HepG2 (cell line): ENCODE data around the gene UNC93A. TPM values are rescaled to one million over a fixed set of nuclear protein-coding genes. Genes with fewer than 3 reads are reported as not detected.

ENCODE experiments used
- BORCS8-MEF2B ChIP-seq: sonication (generic); formaldehyde crosslinking; IDR thresholded peaks from 2 replicates; pipeline ENCODE4 v1.8.0; 2022; ENCODE audit warnings: mild to moderate bottlenecking, missing genetic modification reagents
- BRD4 ChIP-seq: sonication (generic); formaldehyde crosslinking; IDR thresholded peaks from 2 replicates; pipeline ENCODE4 v1.4.0; 2020; ENCODE audit warnings: missing genetic modification reagents
- CC2D1A ChIP-seq: sonication (generic); formaldehyde crosslinking; IDR thresholded peaks from 2 replicates; pipeline ENCODE4 v1.8.1; 2023; ENCODE audit warnings: mild to moderate bottlenecking, missing genetic modification reagents
- HNF4G ChIP-seq, 2 experiments: sonication (generic) in 1 of 2; formaldehyde crosslinking in 1 of 2; IDR thresholded peaks; 2 replicates each; pipeline versions ENCODE4 v1.4.0 to v1.6.1; 2011 to 2020; ENCODE audit warnings: borderline replicate concordance in 2 of 2, low read depth in 2 of 2, mild to moderate bottlenecking in 2 of 2, low read length in 1 of 2, missing genetic modification reagents in 1 of 2, moderate library complexity in 1 of 2
- HNRNPUL1 ChIP-seq: fragments of 200-400 bp; formaldehyde crosslinking; IDR thresholded peaks from 2 replicates; pipeline ENCODE4 v1.6.1; 2017; ENCODE audit warnings: low read depth, mild to moderate bottlenecking, low read length, moderate library complexity
- HOXA3 ChIP-seq: sonication (generic); formaldehyde crosslinking; IDR thresholded peaks from 2 replicates; pipeline ENCODE4 v1.5.0; 2020; ENCODE audit warnings: missing genetic modification reagents
- HOXD1 ChIP-seq: sonication (generic); formaldehyde crosslinking; IDR thresholded peaks from 2 replicates; pipeline ENCODE4 v1.5.0; 2020; ENCODE audit warnings: missing genetic modification reagents
- KMT2B ChIP-seq: IDR thresholded peaks from 2 replicates; pipeline ENCODE4 v1.6.1; 2016; ENCODE audit warnings: missing genetic modification reagents, missing compliant biosample characterization
- LCORL ChIP-seq, 2 experiments: fragments of 450-650 bp in 1 of 2; sonication (generic) in 1 of 2; formaldehyde crosslinking in 1 of 2; IDR thresholded peaks; 2 replicates each; pipeline versions ENCODE4 v1.5.0 to v1.6.1; 2017 to 2020; ENCODE audit warnings: antibody characterized with exemption in 1 of 2, missing genetic modification reagents in 1 of 2
- MYC ChIP-seq: sonication (generic); formaldehyde crosslinking; IDR thresholded peaks from 2 replicates; pipeline ENCODE4 v1.9.0; 2021; ENCODE audit warnings: missing genetic modification reagents, borderline replicate concordance
- NCOA2 ChIP-seq: sonication (generic); formaldehyde crosslinking; IDR thresholded peaks from 2 replicates; pipeline ENCODE4 v1.8.0; 2022; ENCODE audit warnings: inconsistent platforms
- NFATC3 ChIP-seq: sonication (generic); formaldehyde crosslinking; IDR thresholded peaks from 2 replicates; pipeline ENCODE4 v1.5.1; 2020; ENCODE audit warnings: mild to moderate bottlenecking, missing genetic modification reagents
- PBX2 ChIP-seq: IDR thresholded peaks from 2 replicates; pipeline ENCODE4 v1.6.1; 2016; ENCODE audit warnings: control low read depth
- RFXANK ChIP-seq: IDR thresholded peaks from 2 replicates; pipeline ENCODE4 v1.6.1; 2016
- RORA ChIP-seq: sonication (generic); formaldehyde crosslinking; IDR thresholded peaks from 2 replicates; pipeline ENCODE4 v1.5.0; 2020; ENCODE audit warnings: mild to moderate bottlenecking, missing genetic modification reagents, moderate library complexity
- RXRA ChIP-seq: sonication (generic); formaldehyde crosslinking; IDR thresholded peaks from 2 replicates; pipeline ENCODE4 v1.5.1; 2020; ENCODE audit warnings: missing genetic modification reagents
- SOX6 ChIP-seq, 2 experiments: fragments of 450-650 bp in 1 of 2; sonication (generic) in 1 of 2; formaldehyde crosslinking in 1 of 2; IDR thresholded peaks; 2 replicates each; pipeline versions ENCODE4 v1.4.0 to v1.6.1; 2017 to 2020; ENCODE audit warnings: antibody characterized with exemption in 1 of 2, mild to moderate bottlenecking in 1 of 2, missing genetic modification reagents in 1 of 2
- TOE1 ChIP-seq: sonication (generic); formaldehyde crosslinking; IDR thresholded peaks from 2 replicates; pipeline ENCODE4 v1.4.0; 2020; ENCODE audit warnings: mild to moderate bottlenecking, missing genetic modification reagents
- ZBTB37 ChIP-seq: sonication (generic); formaldehyde crosslinking; IDR thresholded peaks from 2 replicates; pipeline ENCODE4 v1.4.0; 2020; ENCODE audit warnings: mild to moderate bottlenecking, missing genetic modification reagents
- ZBTB39 ChIP-seq: sonication (generic); formaldehyde crosslinking; IDR thresholded peaks from 2 replicates; pipeline ENCODE4 v1.5.0; 2020; ENCODE audit warnings: missing genetic modification reagents
- ZFAT ChIP-seq: sonication (generic); formaldehyde crosslinking; conservative IDR thresholded peaks from 2 replicates; pipeline ENCODE4 v1.8.1; 2023; ENCODE audit warnings: missing genetic modification reagents, inconsistent platforms
- ZNF180 ChIP-seq: sonication (generic); formaldehyde crosslinking; IDR thresholded peaks from 2 replicates; pipeline ENCODE4 v1.4.0; 2020; ENCODE audit warnings: low read depth, missing genetic modification reagents, borderline replicate concordance
- ZNF580 ChIP-seq: IDR thresholded peaks from 2 replicates; pipeline ENCODE4 v1.6.1; 2016; ENCODE audit warnings: low read depth, borderline replicate concordance
- polyA plus RNA-seq, 8 experiments: library from polyadenylated mRNA; depleted of rRNA in 3 of 8; stranded (reverse) in 7 of 8; unstranded in 1 of 8; fragments of >200 nt; fragmentation: Illumina TruSeq in 4 of 8; extraction: Trizol in 4 of 8; gene quantifications; 2 replicates each; pipeline versions ENCODE4 v1.2.1 to v1.2.3, GENCODE V29; 2011 to 2016; ENCODE audit warnings: low read depth in 4 of 8, missing spikeins in 1 of 8, mixed read lengths in 1 of 8; ENCODE audit not compliant: insufficient read depth in 1 of 8
- total RNA-seq, 5 experiments: library from RNA; depleted of rRNA; stranded (reverse); fragments of >200 nt; fragmentation: Illumina TruSeq; extraction: Trizol; gene quantifications; 2 replicates each; pipeline ENCODE4 v1.2.3, GENCODE V29; 2016; ENCODE audit warnings: low read depth in 1 of 5

Gene UNC93A
- total and polyA plus RNA-seq, 2 of the 13 experiments (the other 11 are each of a cell fraction or from before 2014, with no cell fraction given) = 11.0 to 42.7 TPM

GRCh38 chr6:167341665-167342655 lies 50.8 kb downstream of the UNC93A start (continued):
- TF ChIP-seq PBX2 (CRISPR knock-in tag) (peak; percentile 74), ZBTB39 (CRISPR knock-in tag) (peak; percentile 5; the same call in 1 of the 2 replicates), LCORL (IDR thresholded peaks at IDR 0.05) (peak; percentile 75), LCORL (CRISPR knock-in tag; IDR thresholded peaks at IDR 0.05) (peak; percentile 93), BRD4 (CRISPR knock-in tag) (peak; percentile 87; the same call in 1 of the 2 replicates), HNRNPUL1 (no peak), NFATC3 (CRISPR knock-in tag) (no peak), HNF4G (IDR thresholded peaks at IDR 0.05; ENCODE audit: borderline replicate concordance, low read depth, low read length) (peak; percentile 100), HNF4G (CRISPR knock-in tag; IDR thresholded peaks at IDR 0.05; ENCODE audit: borderline replicate concordance, low read depth) (peak; percentile 99), ZBTB37 (CRISPR knock-in tag) (peak; percentile 77), ZNF580 (CRISPR knock-in tag) (peak; percentile 91; the same call in 1 of the 2 replicates), ZFAT (CRISPR knock-in tag) (no peak), RORA (CRISPR knock-in tag) (peak; percentile 93; the same call in 1 of the 2 replicates), MYC (CRISPR knock-in tag) (peak; percentile 50; the same call in 1 of the 2 replicates), RXRA (peak; percentile 98; the same call in 1 of the 2 replicates), KMT2B (CRISPR knock-in tag) (no peak), TOE1 (CRISPR knock-in tag) (peak; percentile 90; the same call in 1 of the 2 replicates), CC2D1A (CRISPR knock-in tag) (no peak), ZNF180 (no peak), HOXA3 (peak; percentile 97), NCOA2 (CRISPR knock-in tag) (peak; percentile 100), HOXD1 (CRISPR knock-in tag) (peak; percentile 97), RFXANK (CRISPR knock-in tag) (peak; percentile 76; the same call in 1 of the 2 replicates), SOX6 (IDR thresholded peaks at IDR 0.05) (no peak), SOX6 (CRISPR knock-in tag; IDR thresholded peaks at IDR 0.05) (peak; percentile 99), BORCS8-MEF2B (CRISPR knock-in tag) (no peak)
